HG03457 (cell line): ENCODE results near the gene OR2M3.
"Not testable (repeated sequence)": the region's sequence is repeated elsewhere in the genome, so short reads cannot be mapped to it uniquely, and the experiment has no call there.

Source experiments
- ATAC-seq: cut with Tn5 transposase; IDR thresholded peaks from one replicate; pipeline ENCODE4 v1.9.1; 2021; ENCODE audit warnings: moderate number of reproducible peaks; ENCODE audit not compliant: unreplicated experiment

Gene OR2M3, protein sequence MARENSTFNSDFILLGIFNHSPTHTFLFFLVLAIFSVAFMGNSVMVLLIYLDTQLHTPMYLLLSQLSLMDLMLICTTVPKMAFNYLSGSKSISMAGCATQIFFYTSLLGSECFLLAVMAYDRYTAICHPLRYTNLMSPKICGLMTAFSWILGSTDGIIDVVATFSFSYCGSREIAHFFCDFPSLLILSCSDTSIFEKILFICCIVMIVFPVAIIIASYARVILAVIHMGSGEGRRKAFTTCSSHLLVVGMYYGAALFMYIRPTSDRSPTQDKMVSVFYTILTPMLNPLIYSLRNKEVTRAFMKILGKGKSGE

DNA sequence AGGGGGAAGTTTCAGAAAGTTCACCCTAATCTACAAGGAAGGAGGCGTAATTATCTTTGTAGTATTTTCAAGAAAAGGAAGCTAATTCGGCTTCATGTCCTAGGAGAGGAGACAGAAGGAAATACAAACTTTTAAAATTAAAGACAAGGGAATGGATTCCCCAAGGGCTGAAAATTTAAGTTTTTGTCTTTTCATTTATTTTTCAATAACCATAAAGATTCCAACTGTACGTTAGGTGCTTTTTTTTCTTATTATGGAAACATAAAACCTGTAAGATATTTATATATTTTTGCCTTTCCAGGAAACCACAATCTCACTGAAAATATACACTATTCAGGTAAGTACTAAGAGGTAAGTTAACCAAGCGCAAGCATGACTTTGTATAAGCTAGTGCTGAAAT is at the start of gene OR2M3:
Gene OR2M3 (plus strand): TSS at position 301 of the 400 bp plus-strand sequence. CDS start 5,803 bp downstream, outside the sequence.
- ATAC-seq, result no peak

DNA sequence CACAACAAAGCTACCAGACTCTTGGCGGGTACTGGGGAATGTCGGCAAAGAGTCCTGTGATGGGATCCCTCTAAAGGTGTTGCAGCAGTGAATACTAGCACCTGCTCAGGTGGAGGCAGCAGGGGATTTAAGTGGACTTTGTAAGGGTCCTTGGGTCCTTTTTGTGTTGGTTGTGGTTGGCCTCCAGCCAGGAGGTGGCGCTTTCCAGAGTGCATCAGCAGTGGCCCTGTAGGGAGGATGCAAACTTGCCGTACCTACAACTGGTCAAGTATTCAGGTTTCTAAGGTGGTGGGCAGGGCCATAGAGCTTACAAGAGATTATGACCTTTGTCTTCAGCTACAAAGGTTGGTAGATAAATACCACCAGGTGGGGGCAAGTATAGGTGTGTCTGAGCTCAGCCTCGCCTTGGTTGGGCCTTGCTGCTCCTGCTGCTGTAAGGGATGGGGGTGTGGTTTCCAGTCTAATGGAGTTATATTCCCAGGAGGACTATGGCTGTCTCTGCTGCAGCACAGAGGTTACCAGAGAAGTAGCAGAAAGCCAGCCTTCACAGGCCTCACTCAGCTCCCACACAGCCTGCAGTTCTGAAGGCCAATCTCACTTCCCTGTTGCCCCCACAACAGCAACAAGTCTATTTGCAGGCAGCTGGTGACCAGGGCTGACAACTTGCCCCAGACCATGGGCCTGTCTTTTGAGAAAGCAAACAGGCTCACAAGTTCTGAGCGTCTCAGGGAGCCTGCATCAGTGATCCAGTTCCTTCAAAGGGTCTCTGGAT is 44.8 kb upstream of the OR2M3 start:
- no peak for ATAC-seq

DNA sequence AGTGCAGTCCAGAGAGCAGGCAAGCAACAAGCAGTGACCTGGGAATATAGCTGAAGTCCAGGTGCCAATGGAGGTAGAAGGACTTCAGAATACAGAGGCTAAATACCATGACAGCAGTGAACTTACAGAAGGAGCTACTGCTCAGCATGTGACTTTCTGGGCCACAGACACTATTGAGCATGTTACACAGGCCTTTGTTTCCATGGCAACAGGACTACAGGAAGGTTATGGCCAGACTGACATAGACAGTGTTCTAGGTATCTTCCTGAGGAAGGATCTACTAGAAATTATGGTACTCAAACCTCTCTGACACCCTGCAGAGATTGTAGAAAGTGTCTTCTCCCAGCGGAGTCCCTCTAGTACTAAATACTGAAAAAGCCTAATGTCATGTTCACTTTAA is 41.1 kb upstream of the OR2M3 start:
- no peak for ATAC-seq

DNA sequence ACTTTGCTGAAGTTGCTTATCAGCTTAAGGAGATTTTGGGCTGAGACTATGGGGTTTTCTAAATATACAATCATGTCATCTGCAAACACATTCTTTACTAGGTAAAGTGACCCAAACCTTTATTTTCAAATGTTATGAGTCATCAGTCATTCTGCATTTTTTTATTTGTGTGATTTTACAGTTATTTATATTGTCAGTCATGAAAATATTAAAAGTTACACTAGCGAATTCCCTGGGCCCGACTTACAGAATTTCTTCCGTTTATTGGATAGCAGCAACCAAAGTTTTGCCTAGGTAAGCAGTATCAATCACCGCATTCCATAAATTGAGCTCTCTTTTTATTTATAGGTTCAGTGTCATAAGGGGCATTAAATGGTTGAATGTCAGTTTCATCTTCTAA is 38.3 kb upstream of the OR2M3 start:
- no peak for ATAC-seq

DNA sequence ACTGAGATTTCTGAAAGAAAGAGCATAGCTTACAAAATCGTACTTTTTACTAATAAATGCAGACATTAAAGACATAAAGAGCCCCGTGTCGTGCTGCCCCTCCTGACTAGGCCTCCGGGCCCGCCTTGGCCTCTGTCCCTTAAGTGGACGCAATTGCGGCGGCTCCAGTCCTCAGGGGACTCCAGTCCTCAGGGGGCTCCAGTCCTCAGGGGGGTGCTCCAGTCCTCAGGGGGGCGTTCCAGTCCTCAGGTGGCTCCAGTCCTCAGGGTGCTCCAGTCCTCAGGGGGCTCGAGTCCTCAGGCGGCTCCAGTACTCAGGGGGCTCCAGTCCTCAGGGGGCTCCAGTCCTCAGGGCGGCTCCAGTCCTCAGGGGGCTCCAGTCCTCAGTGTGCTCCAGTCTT is 33.0 kb upstream of the OR2M3 start:
- ATAC-seq, result no peak

DNA sequence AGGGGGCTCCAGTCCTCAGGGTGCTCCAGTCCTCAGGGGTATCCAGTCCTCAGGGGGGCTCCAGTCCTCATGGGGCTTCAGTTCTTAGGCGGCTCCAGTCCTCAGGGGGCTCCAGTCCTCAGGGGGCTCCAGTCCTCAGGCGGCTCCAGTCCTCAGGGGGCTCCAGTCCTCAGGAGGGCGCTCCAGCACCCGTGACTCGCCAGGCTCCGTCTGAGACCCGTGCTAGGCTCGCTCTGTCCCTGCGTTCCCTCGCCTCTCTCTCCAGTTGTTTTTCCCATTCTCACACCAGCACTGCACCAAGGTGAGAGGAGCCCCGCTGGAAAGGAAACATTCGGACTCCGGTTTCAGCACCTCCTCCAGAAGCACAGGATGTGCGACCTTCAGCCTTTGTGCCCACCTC is 31.9 kb upstream of the OR2M3 start:
- ATAC-seq, result no peak

DNA sequence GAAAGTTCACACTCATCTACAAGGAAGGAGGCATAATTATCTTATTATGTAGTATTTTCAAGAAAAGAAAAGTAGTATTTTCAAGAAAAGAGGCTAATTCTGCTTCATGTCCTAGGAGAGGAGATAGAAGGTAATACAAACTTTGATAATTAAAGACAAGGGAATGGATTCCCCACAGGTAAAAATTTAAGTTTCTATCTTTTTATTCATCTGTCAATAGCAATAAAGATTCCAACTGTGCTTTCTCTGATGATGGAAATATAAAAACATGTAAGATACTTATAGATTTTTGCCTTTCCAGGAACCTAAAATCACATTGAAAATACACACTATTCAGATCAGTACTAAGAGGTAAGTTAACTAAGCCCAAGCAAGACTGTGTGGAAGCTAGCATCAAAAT is 22.5 kb upstream of the OR2M3 start, which contains the start of gene OR2M2:
Gene OR2M2 (plus strand): TSS at position 301 of the 400 bp plus-strand sequence. CDS start 5,165 bp downstream, outside the sequence.
- no peak for ATAC-seq

DNA sequence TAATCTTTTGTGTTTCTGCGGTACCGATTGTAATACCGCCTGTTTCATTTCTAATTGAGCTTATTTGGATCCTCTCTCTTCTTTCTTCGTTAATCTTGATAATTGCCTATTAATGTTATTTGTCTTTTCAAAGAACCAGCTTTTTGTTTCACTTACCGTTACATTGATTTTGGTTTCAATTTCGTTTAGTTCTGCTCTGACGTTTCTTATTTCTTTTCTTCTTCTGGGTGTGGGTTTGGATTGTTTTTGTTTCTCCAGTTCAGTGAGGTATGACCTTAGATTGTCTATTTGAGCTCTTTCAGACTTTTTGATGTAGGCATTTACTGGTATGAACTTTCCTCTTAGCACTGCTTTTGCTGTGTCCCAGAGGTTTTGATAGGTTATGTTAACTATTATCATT is 13.1 kb upstream of the OR2M3 start:
- no peak for ATAC-seq

DNA sequence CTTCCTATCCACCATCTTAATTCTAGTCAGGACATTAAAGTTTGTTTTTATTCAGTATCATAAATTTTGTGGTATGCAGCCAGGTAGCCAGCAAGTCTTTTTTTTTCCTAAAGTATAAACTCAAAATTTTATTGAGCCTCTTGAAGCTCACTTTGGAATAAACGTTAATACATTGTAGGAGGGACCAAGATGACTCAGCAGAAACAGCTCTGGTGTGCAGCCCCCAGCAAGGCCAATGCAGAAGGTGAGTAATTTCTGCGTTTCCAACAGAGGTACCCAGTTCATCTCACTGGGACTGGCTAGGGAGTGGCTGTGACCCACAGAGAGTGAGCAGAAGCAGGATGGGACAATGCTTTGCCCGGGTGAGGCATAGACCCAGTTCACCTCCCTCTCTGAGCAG is 9.7 kb upstream of the OR2M3 start:
- ATAC-seq, result no peak

DNA sequence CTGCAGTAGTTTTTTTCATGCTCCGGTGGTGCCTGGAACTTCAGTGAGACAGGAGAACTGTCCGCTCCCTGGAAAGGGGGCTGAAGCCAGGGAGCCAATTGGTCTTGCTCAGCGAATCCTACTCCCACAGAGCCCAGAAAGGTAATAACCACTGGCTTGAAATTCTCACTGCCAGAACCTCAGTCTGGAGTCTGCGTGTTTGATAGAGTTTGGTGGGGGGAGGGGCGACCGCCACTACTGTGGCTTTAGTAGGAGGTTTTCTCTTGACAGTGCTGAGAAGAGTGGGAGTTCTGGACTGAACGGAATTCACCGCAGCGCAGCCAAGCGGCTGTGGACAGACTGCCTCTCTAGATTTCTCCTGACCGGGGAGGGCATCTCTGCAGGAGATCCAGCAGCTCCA is 8.0 kb upstream of the OR2M3 start:
- no peak for ATAC-seq

DNA sequence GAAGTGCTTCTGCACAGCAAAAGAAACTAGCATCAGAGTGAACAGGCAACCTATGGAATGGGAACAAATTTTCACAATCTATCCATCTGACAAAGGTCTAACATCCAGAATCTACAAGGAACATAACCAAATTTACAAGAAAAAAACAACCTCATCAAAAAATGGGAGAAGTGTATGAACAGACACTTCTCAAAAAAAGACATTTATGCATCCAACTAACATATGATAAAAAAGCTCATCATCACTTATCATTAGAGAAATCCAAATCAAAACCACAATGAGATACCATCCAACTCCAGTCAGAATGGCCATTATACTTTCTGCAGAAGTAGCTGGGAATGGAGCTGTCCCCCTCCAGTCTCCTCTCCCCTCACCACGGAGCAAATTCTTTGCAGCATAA is 2.9 kb upstream of the OR2M3 start:
- no peak for ATAC-seq

DNA sequence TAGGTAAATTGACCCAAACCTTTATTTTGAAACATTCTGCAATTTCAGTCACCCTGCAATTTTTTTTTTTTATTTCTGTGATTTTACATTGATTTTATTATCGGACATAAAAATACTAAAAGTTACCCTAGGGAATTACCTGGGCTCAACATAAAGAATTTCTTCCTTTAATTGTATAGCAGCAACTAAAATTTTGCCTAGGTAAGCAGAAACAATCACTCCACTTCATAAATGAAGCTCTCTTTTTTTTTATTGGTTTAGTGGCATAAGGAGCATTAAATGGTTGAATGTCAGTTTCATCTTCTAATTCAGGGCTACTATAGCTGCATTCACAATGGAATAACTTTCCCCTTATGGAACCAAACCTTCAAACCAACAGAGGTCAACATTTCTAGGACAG is 18.8 kb downstream of the OR2M3 start:
- no peak for ATAC-seq

DNA sequence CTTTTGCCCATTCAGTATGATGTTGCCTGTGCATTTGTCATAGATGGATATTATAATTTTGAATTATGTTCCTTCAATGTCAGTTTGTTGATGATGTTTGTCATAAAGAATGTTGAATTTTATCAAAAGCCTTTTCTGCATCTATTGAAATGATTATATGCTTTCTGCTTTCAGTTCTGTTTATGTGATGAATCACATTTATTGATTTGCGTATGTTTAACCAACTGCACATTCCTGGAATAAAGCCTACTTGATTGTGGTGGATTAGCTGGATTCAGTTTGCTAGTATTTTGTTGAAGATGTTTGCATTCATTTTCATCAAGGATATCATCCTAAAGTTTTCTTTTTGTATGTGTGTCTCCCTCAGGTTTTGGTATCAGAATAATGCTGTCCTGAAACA is 28.5 kb downstream of the OR2M3 start:
- no peak for ATAC-seq

DNA sequence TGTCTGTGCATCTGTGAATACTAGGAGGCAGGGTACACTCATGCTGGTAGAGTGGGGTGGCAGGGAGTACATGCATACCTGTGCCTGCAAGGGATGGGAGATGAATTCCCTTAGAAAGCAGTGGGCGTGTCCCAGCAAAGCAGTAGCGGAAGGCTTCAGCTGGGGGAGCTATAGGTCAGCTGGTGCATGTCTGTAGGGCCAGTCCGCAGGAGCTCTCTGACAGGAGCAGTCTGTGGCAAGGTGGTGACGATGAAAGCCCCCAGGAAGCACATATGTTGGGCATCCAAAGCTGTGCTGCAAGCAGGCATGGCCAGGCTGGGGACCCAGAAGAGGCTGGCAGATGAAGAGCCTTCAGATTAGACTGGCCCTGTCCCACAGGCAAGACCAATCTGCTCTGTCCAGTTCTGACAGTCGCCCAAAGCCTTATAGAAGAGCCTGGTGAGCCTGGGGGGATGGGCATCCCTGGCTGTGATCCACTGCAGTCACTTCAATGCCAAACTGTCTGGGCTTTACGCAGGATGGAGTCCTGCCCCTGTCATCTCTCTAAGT is 32.4 kb downstream of the OR2M3 start:
- no peak for ATAC-seq

DNA sequence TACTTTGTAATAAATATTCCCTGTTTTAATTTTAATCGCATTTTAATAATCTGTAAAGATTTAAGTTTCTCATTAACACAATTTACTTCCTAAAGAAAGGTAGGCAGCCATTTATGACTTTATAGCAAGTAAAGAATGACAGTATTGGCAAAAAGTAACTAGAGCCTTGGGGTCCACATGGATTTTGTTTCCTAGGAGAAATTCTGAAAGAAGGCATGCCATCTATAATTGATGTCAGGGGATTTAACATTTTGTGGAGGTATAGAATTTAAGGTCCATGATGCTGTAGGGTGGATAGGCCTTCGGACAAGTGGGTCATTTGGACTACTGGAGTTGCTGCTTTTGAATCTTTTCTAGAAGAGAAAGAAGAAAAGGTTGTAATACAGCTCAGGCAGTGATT is 34.1 kb downstream of the OR2M3 start, which contains the start of gene OR2M4:
Gene OR2M4 (plus strand): TSS at position 301 of the 400 bp plus-strand sequence. CDS start 7,512 bp downstream, outside the sequence.
- no peak for ATAC-seq

DNA sequence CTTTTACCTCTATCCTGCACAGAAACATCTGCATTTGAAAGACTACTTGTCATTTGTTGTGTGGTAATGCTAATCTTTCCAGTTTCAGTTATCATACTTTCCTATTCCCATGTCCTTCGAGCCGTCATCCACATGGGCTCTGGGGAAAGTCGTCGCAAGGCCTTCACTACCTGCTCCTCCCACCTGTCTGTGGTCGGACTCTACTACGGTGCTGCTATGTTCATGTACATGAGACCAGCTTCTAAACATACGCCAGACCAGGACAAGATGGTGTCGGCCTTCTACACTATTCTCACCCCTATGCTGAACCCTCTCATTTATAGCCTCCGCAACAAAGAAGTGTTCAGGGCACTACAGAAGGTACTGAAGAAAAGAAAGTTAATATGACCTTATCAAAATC is 42.4 kb downstream of the OR2M3 start:
- no peak for ATAC-seq

DNA sequence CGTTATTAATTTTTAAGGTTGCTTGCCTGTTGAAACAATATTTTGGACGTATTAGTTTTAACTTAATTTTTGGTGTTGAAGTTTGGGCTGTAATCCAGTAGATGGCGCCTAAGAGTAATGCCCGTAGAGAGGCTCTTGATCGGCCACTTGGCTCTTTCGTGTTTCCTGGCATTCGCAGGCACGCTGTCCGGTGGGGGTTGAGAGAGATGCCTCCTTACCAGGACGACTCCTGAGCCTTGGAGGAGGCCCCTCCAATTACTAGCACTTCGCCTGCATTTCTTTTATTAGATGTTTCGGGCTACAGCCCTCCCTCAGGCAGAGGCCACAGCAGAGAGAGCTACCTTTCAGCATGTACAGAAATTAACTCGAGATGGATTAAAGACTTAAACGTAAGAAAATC is 46.1 kb downstream of the OR2M3 start:
- ATAC-seq, result peak; percentile 78

DNA sequence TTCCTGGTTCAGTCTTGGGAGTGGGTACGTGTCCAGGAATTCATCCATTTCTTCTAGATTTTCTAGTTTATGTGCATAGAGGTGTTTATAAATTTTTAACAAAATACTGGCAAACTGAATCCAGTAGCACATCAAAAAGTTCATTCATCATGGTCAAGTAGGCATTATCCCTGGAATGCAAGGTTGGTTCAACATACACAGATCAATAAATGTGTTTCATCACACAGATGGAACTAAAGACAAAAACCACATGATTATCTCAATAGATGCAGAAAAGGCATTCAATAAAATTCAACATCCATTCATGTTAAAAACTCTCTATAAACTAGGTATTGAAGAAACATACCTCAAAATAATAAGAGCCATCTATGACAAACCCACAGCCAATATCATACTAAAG is 62.2 kb downstream of the OR2M3 start:
- ATAC-seq, result not testable (repeated sequence)
